ENCODE data around the gene DAGLB. TPM values are rescaled to one million over a fixed set of nuclear protein-coding genes. Genes with fewer than 3 reads are reported as not detected.

DAGLB gene
- total and polyA plus RNA-seq, 10 of the 15 experiments (the other 5 are each of a cell fraction or from before 2014, with no cell fraction given) = 1.2 to 13.3 (median 10.1) TPM

GRCh38 chr7:6443372-6443941 is 4.3 kb downstream of the DAGLB start:
- no peak for FAIRE-seq
- Histone ChIP-seq H3K4me2 (ENCODE audit: control insufficient read depth, insufficient read depth) (no peak overlapping the region), H3K9ac (ENCODE audit: control insufficient read depth, insufficient read depth, low read length) (no peak overlapping the region), H3K4me1 (ENCODE audit: control insufficient read depth, insufficient read depth, low read length) (peaks cover 2% of the 10 kb centered on the region), H3K79me2 (ENCODE audit: control insufficient read depth, insufficient read depth, low read length) (peaks cover 14% of the 10 kb centered on the region), H4K20me1 (ENCODE audit: control insufficient read depth, insufficient read depth) (no peaks in the 10 kb centered on the region), H3K27me3 (replicated peaks in 1 of 2; ENCODE audit: control insufficient read depth in 2 of 2, insufficient read depth in 2 of 2, low read length in 1 of 2) (no peaks in the 10 kb centered on the region), H3K36me3 (ENCODE audit: control insufficient read depth in 2 of 2, insufficient read depth in 2 of 2, low read length in 1 of 2) (peaks cover 2 to 4% of the 10 kb centered on the region in 2 experiments; a peak in 3 of 4 replicates), H3K9me3 (replicated peaks; ENCODE audit: control insufficient read depth, insufficient read depth, low read length) (no peaks in the 10 kb centered on the region), H3K4me3 (no peak overlapping the region), H2AFZ (ENCODE audit: control insufficient read depth, low read depth, low read length) (no peak overlapping the region), H3K27ac (ENCODE audit: control insufficient read depth, insufficient read depth) (no peak overlapping the region)
- TF ChIP-seq ZBTB4 (CRISPR knock-in tag; IDR thresholded peaks at IDR 0.05) (no peak), CBX5 (IDR thresholded peaks at IDR 0.05; ENCODE audit: low read depth) (no peak), USF1 (IDR thresholded peaks at IDR 0.05; ENCODE audit: borderline replicate concordance, extremely low read length, insufficient read depth, low read depth, low read length) (no peak), JUND (IDR thresholded peaks at IDR 0.05; ENCODE audit: low read depth, low read length) (no peak), ZNF24 (IDR thresholded peaks at IDR 0.05) (no peak), EZH2 (IDR thresholded peaks at IDR 0.05; ENCODE audit: borderline replicate concordance, control insufficient read depth, low read depth, low read length) (no peak), JUNB (IDR thresholded peaks at IDR 0.05) (no peak)
- in situ Hi-C loops (cut with MboI) = no loop called here
- DNase-seq (ENCODE audit: low read depth, low spot score) = no peak
- intact Hi-C loops (cut with micrococcal nuclease; ENCODE audit: unreplicated experiment) = loop anchor here (10.0 kb wide), 1 partner anchor 439 kb away; the partner anchor contains the start of genes AIMP2 and PMS2
- SMC1A ChIA-PET (ENCODE audit: uncharacterized antibody, unreplicated experiment) = interaction anchor here (0.7 kb wide), 1 partner anchor 71 kb away, joined by 3 read pairs; no protein-coding TSS in a partner anchor
- RAD21 ChIA-PET (ENCODE audit: unreplicated experiment) = interaction anchor here (0.7 kb wide), 1 partner anchor 147 kb away, joined by 3 read pairs; no protein-coding TSS in a partner anchor
- ATAC-seq = no peak
- 94% methylated on average over 5 of the region's 5 CpGs for WGBS (ENCODE audit: insufficient coverage, insufficient replicate concordance, low lambda C conversion rate, missing lambda C conversion rate)
- CTCF ChIA-PET = interaction anchor here (0.6 to 0.7 kb wide), 2 partner anchors 483 to 620 kb away, joined by 3 read pairs; no protein-coding TSS in a partner anchor
- BruUV-seq (replicated peaks) = no TSS peak
- POLR2A ChIA-PET = interaction anchor here (0.6 to 1.0 kb wide), 3 partner anchors 10 to 299 kb away, joined by 3 to 5 read pairs (median 3); no protein-coding TSS in a partner anchor
